Retinal pigment epithelial cell (primary cell): ENCODE results near the gene C9orf43.
A peak's percentile ranks its signal among the peaks of the same experiment; 100 is the strongest.
"Not testable (repeated sequence)": the region's sequence is repeated elsewhere in the genome, so short reads cannot be mapped to it uniquely, and the experiment has no call there.

Source experiments
- DNase-seq: peaks from one replicate; pipeline ENCODE4 v3.0.0-alpha.2; 2010; ENCODE audit warnings: low read depth
- H3K4me3 ChIP-seq: 2 replicates; pipeline ENCODE4 v1.5.1; 2011; ENCODE audit warnings: mild to moderate bottlenecking, low read length, control low read depth, moderate library complexity
- CTCF ChIP-seq: conservative IDR thresholded peaks from 2 replicates; pipeline ENCODE4 v1.5.1; 2011; ENCODE audit warnings: low read depth, low read length, control low read depth, inconsistent platforms

C9orf43 gene

GRCh38 chr9:113406873-113407511 lies 3.6 kb upstream of the C9orf43 start:
- TF ChIP-seq CTCF, result peak; percentile 91
- DNase-seq, result peak; percentile 34
- H3K4me3 ChIP-seq, result not testable (repeated sequence)

GRCh38 chr9:113409481-113409880 lies 1.1 kb upstream of the C9orf43 start:
- no peak for DNase-seq
- H3K4me3 ChIP-seq, result peak overlapping the region; percentile 89
- TF ChIP-seq CTCF, result no peak

- H3K4me3 ChIP-seq, result peak overlapping the region; percentile 89
- TF ChIP-seq CTCF, result no peak
- no peak for DNase-seq
These were observed 702 bp upstream of the C9orf43 start for GRCh38 chr9:113409883-113410206.

GRCh38 chr9:113416149-113416721 lies 5.7 kb downstream of the C9orf43 start:
- no peak for TF ChIP-seq CTCF
- no peak overlapping the region for H3K4me3 ChIP-seq
- DNase-seq, result no peak

GRCh38 chr9:113417370-113417769 lies 6.8 kb downstream of the C9orf43 start:
- no peak for DNase-seq
- no peak overlapping the region for H3K4me3 ChIP-seq
- no peak for TF ChIP-seq CTCF

- TF ChIP-seq CTCF, result no peak
- H3K4me3 ChIP-seq, result no peak overlapping the region
- DNase-seq, result no peak
These were observed 11.2 kb downstream of the C9orf43 start for GRCh38 chr9:113421726-113422125.

GRCh38 chr9:113425072-113425471 lies 14.5 kb downstream of the C9orf43 start:
- no peak overlapping the region for H3K4me3 ChIP-seq
- TF ChIP-seq CTCF, result no peak
- no peak for DNase-seq
